ENCODE data around the gene TMUB1. TPM values are rescaled to one million over a fixed set of nuclear protein-coding genes. Genes with fewer than 3 reads are reported as not detected.

Gene TMUB1
- total RNA-seq, 4 donors from 2014 or later = 58.5 to 61.7 (median 60.4) TPM

- intact Hi-C loops (cut with DNase I; ENCODE audit: low total_unique reads) = no loop called here
- no peak overlapping the region for H3K4me3 ChIP-seq (ENCODE audit: low read depth, poor library complexity, severe bottlenecking)
- no peak for TF ChIP-seq POLR2A (IDR thresholded peaks at IDR 0.05)
- TF ChIP-seq CTCF (IDR thresholded peaks at IDR 0.05) = no peak
- WGBS, 2 donors = 70 to 78% methylated on average over 17 to 20 of the region's 20 CpGs
- no peak for DNase-seq (ENCODE audit: low spot score in 2 of 2)
These were observed 16.4 kb upstream of the TMUB1 start for GRCh38 chr7:151099486-151100211.

- 80 to 82% methylated on average over 17 of the region's 17 CpGs for WGBS, 2 donors
- no peak overlapping the region for H3K4me3 ChIP-seq (ENCODE audit: low read depth, poor library complexity, severe bottlenecking)
- intact Hi-C loops (cut with DNase I; ENCODE audit: low total_unique reads) = no loop called here
- no peak for TF ChIP-seq CTCF (IDR thresholded peaks at IDR 0.05)
- TF ChIP-seq POLR2A (IDR thresholded peaks at IDR 0.05) = no peak
- no peak for DNase-seq (ENCODE audit: low spot score in 2 of 2)
These were observed 12.7 kb upstream of the TMUB1 start for GRCh38 chr7:151095828-151096475.

- no peak overlapping the region for H3K4me3 ChIP-seq (ENCODE audit: low read depth, poor library complexity, severe bottlenecking)
- intact Hi-C loops (cut with DNase I; ENCODE audit: low total_unique reads) = no loop called here
- DNase-seq (ENCODE audit: low spot score in 2 of 2) = no peak
- WGBS, 2 donors = 56 to 58% methylated on average over 10 of the region's 10 CpGs
- no peak for TF ChIP-seq POLR2A (IDR thresholded peaks at IDR 0.05)
These were observed 12.0 kb upstream of the TMUB1 start for GRCh38 chr7:151095123-151095797.

- no peak overlapping the region for H3K4me3 ChIP-seq (ENCODE audit: low read depth, poor library complexity, severe bottlenecking)
- DNase-seq (ENCODE audit: low spot score in 2 of 2) = no peak
- TF ChIP-seq CTCF (IDR thresholded peaks at IDR 0.05) (no peak), POLR2A (IDR thresholded peaks at IDR 0.05) (no peak)
- intact Hi-C loops (cut with DNase I; ENCODE audit: low total_unique reads) = no loop called here
- 88% methylated on average over 5 of the region's 5 CpGs for WGBS, 2 donors
These were observed 11.4 kb upstream of the TMUB1 start for GRCh38 chr7:151094675-151095074.

- intact Hi-C loops (cut with DNase I; ENCODE audit: low total_unique reads) = no loop called here
- WGBS, 2 donors = 93 to 96% methylated on average over 5 to 6 of the region's 6 CpGs
- no peak for DNase-seq (ENCODE audit: low spot score in 2 of 2)
- TF ChIP-seq POLR2A (IDR thresholded peaks at IDR 0.05) (no peak), CTCF (IDR thresholded peaks at IDR 0.05) (no peak)
- H3K4me3 ChIP-seq (ENCODE audit: low read depth, poor library complexity, severe bottlenecking) = no peak overlapping the region
These were observed 10.5 kb upstream of the TMUB1 start for GRCh38 chr7:151093748-151094147.

- 88 to 90% methylated on average over 14 of the region's 14 CpGs for WGBS, 2 donors
- DNase-seq (ENCODE audit: low spot score in 2 of 2) = no peak
- H3K4me3 ChIP-seq (ENCODE audit: low read depth, poor library complexity, severe bottlenecking) = no peak overlapping the region
- intact Hi-C loops (cut with DNase I; ENCODE audit: low total_unique reads) = no loop called here
- TF ChIP-seq CTCF (IDR thresholded peaks at IDR 0.05) = no peak
- no peak for TF ChIP-seq POLR2A (IDR thresholded peaks at IDR 0.05)
These were observed 8.7 kb upstream of the TMUB1 start for GRCh38 chr7:151091988-151092387.

All from lower leg skin (tissue), 4 donors.